Vagina (tissue), 2 donors: ENCODE results near the gene BCL2L2. TPM values are rescaled to one million over a fixed set of nuclear protein-coding genes. Genes with fewer than 3 reads are reported as not detected.

Source experiments
- DNase-seq, 2 donors: peaks; one replicate each; pipeline ENCODE4 v3.0.0-alpha.2; 2017; ENCODE audit errors: extremely low spot score in 2 of 2
- H3K27ac ChIP-seq: fragments of 200-600 bp; sonication (generic); one replicate; pipeline ENCODE4 v1.5.1; 2019
- H3K27me3 ChIP-seq: fragments of 200-600 bp; sonication (generic); one replicate; pipeline ENCODE4 v1.5.1; 2019
- H3K36me3 ChIP-seq, 2 donors: fragments of 200-600 bp; sonication (generic); one replicate each; pipeline ENCODE4 v1.5.1; 2017 to 2019
- H3K4me1 ChIP-seq: fragments of 200-600 bp; sonication (generic); one replicate; pipeline ENCODE4 v1.5.1; 2019
- H3K4me3 ChIP-seq, 2 donors: fragments of 200-600 bp; sonication (generic); 1 replicate in 1 of 2; 2 replicates in 1 of 2; pipeline ENCODE4 v1.5.1; 2016 to 2019
- H3K9me3 ChIP-seq: fragments of 200-600 bp; sonication (generic); one replicate; pipeline ENCODE4 v1.5.1; 2019
- CTCF ChIP-seq, 3 experiments: fragments of 450-650 bp in 2 of 3; fragments of 200-600 bp in 1 of 3; sonication (generic) in 1 of 3; IDR thresholded peaks; one replicate each; pipeline ENCODE4 v1.5.1; 2017 to 2019; ENCODE audit warnings: antibody characterized with exemption in 3 of 3, mild to moderate bottlenecking in 2 of 3, moderate library complexity in 2 of 3
- POLR2A ChIP-seq, 2 donors: fragments of 450-650 bp; IDR thresholded peaks; one replicate each; pipeline ENCODE4 v1.6.1; 2017; ENCODE audit warnings: antibody characterized with exemption in 2 of 2, mild to moderate bottlenecking in 2 of 2, moderate library complexity in 2 of 2
- POLR2AphosphoS5 ChIP-seq, 2 donors: sonication (generic); formaldehyde crosslinking; IDR thresholded peaks; one replicate each; pipeline ENCODE4 v1.9.0; 2017; ENCODE audit warnings: antibody characterized with exemption in 2 of 2, mild to moderate bottlenecking in 2 of 2, low read depth in 1 of 2; ENCODE audit not compliant: insufficient read depth in 1 of 2
- intact Hi-C: fragments of 100-400 bp; cut with DNase I; formaldehyde crosslinking; loops from one replicate; pipeline ENCODE4 v1.15.1; 2023
- total RNA-seq: library from RNA; depleted of rRNA; stranded (reverse); fragments of >200 nt; gene quantifications from one replicate; pipeline ENCODE4 v1.2.3, GENCODE V29; 2016

BCL2L2 gene
- total RNA-seq, 1 donor from 2014 or later, result 31.7 TPM

GRCh38 chr14:23299986-23300686 is 6.5 kb upstream of the BCL2L2 start:
- intact Hi-C loops, result no loop called here
- H3K4me1 ChIP-seq, result peaks cover 34% of the 10 kb centered on the region
- DNase-seq, result no peak

GRCh38 chr14:23300687-23301223 is 5.9 kb upstream of the BCL2L2 start:
- H3K4me3 ChIP-seq, result peak overlapping the region; percentile 57 to 73
- no peak for DNase-seq
- no peaks in the 10 kb centered on the region for H3K27me3 ChIP-seq
- H3K4me1 ChIP-seq, result peaks cover 34% of the 10 kb centered on the region
- H3K27ac ChIP-seq, result peak overlapping the region; percentile 97
- no peaks in the 10 kb centered on the region for H3K36me3 ChIP-seq
- no peaks in the 10 kb centered on the region for H3K9me3 ChIP-seq
- TF ChIP-seq POLR2AphosphoS5 (IDR thresholded peaks at IDR 0.05; ENCODE audit: insufficient read depth in 1 of 2, low read depth in 1 of 2), result no peak
- intact Hi-C loops, result no loop called here

More at GRCh38 chr14:23299986-23300686, 6.5 kb upstream of the BCL2L2 start:
- no peaks in the 10 kb centered on the region for H3K27me3 ChIP-seq
- peak overlapping the region; percentile 97 for H3K27ac ChIP-seq
- no peaks in the 10 kb centered on the region for H3K36me3 ChIP-seq
- no peak for TF ChIP-seq POLR2A (IDR thresholded peaks at IDR 0.05)
- TF ChIP-seq CTCF (IDR thresholded peaks at IDR 0.05), result no peak
- TF ChIP-seq POLR2AphosphoS5 (IDR thresholded peaks at IDR 0.05; ENCODE audit: insufficient read depth in 1 of 2, low read depth in 1 of 2), result no peak
- no peaks in the 10 kb centered on the region for H3K9me3 ChIP-seq
- peak overlapping the region; percentile 57 to 73 for H3K4me3 ChIP-seq

GRCh38 chr14:23301288-23301968 is 5.2 kb upstream of the BCL2L2 start:
- TF ChIP-seq POLR2A (IDR thresholded peaks at IDR 0.05) (peak; percentile 54 to 79), CTCF (IDR thresholded peaks at IDR 0.05) (peak; percentile 37 to 78 (median 54)), POLR2AphosphoS5 (IDR thresholded peaks at IDR 0.05; ENCODE audit: insufficient read depth in 1 of 2, low read depth in 1 of 2) (peak; percentile 61 to 86)

GRCh38 chr14:23301969-23302289 is 4.7 kb upstream of the BCL2L2 start:
- TF ChIP-seq POLR2AphosphoS5 (IDR thresholded peaks at IDR 0.05; ENCODE audit: insufficient read depth in 1 of 2, low read depth in 1 of 2) (peak in 1 of 2 donors; percentile 92), POLR2A (IDR thresholded peaks at IDR 0.05) (peak in 1 of 2 donors; percentile 88), CTCF (IDR thresholded peaks at IDR 0.05) (peak in 1 of 3 experiments; percentile 14)
- DNase-seq, result no peak
- Histone ChIP-seq H3K4me1 (peaks cover 41% of the 10 kb centered on the region), H3K4me3 (peak overlapping the region; percentile 71 to 73), H3K36me3 (no peaks in the 10 kb centered on the region), H3K9me3 (no peaks in the 10 kb centered on the region), H3K27me3 (no peaks in the 10 kb centered on the region), H3K27ac (peak overlapping the region; percentile 97)
- intact Hi-C loops, result no loop called here

More at GRCh38 chr14:23301288-23301968, 5.2 kb upstream of the BCL2L2 start:
- no peaks in the 10 kb centered on the region for H3K36me3 ChIP-seq
- H3K4me1 ChIP-seq, result peaks cover 41% of the 10 kb centered on the region
- peak in 1 of 2 donors; percentile 99 for DNase-seq
- peak overlapping the region; percentile 71 to 73 for H3K4me3 ChIP-seq
- intact Hi-C loops, result no loop called here
- no peaks in the 10 kb centered on the region for H3K27me3 ChIP-seq
- peak overlapping the region; percentile 97 for H3K27ac ChIP-seq
- no peaks in the 10 kb centered on the region for H3K9me3 ChIP-seq

- H3K9me3 ChIP-seq, result no peaks in the 10 kb centered on the region
- H3K27me3 ChIP-seq, result no peaks in the 10 kb centered on the region
- H3K27ac ChIP-seq, result peak within 1 kb of the TSS; percentile 97
- TF ChIP-seq POLR2AphosphoS5 (IDR thresholded peaks at IDR 0.05; ENCODE audit: insufficient read depth in 1 of 2, low read depth in 1 of 2) (peak in 1 of 2 donors; percentile 45), POLR2A (IDR thresholded peaks at IDR 0.05) (no peak)
- intact Hi-C loops, result no loop called here
- no peaks in the 10 kb centered on the region for H3K36me3 ChIP-seq
- peak within 1 kb of the TSS; percentile 71 to 73 for H3K4me3 ChIP-seq
- peaks cover 48% of the 10 kb centered on the region for H3K4me1 ChIP-seq
- no peak for DNase-seq
Observed at GRCh38 chr14:23302290-23303225, 4.1 kb upstream of the BCL2L2 start, which contains the start of gene PPP1R3E. Gene PPP1R3E, minus strand, starts transcription at chr14:23302859. Its CDS starts 283 bp downstream, at chr14:23302576.
